Aorta (tissue), 5 donors: ENCODE results near the gene FAM187B. TPM values are rescaled to one million over a fixed set of nuclear protein-coding genes. Genes with fewer than 3 reads are reported as not detected.
"Not testable (repeated sequence)": the region's sequence is repeated elsewhere in the genome, so short reads cannot be mapped to it uniquely, and the experiment has no call there.

Experiments
- ATAC-seq: fragments of 200-7000 bp; cut with Tn5 transposase; one replicate; pipeline ENCODE4 v1.9.1; 2022; ENCODE audit warnings: moderate library complexity; ENCODE audit not compliant: low FRiP score
- DNase-seq, 2 donors: peaks; one replicate each; pipeline ENCODE4 v3.0.0-alpha.2; 2020
- H3K27ac ChIP-seq, 2 donors: one replicate each; pipeline ENCODE4 v1.5.1; 2013; ENCODE audit warnings: low read length in 2 of 2, mild to moderate bottlenecking in 2 of 2, moderate library complexity in 2 of 2, control low read depth in 1 of 2, inconsistent platforms in 1 of 2, low read depth in 1 of 2
- H3K27me3 ChIP-seq, 2 donors: one replicate each; pipeline ENCODE4 v1.6.1; 2013; ENCODE audit warnings: control low read depth in 1 of 2, low read length in 1 of 2, mild to moderate bottlenecking in 1 of 2, moderate library complexity in 1 of 2; ENCODE audit not compliant: insufficient read depth in 2 of 2, control insufficient read depth in 1 of 2
- H3K36me3 ChIP-seq, 2 donors: one replicate each; pipeline ENCODE4 v1.6.1; 2013; ENCODE audit warnings: control low read depth in 1 of 2, low read length in 1 of 2, mild to moderate bottlenecking in 1 of 2; ENCODE audit not compliant: insufficient read depth in 2 of 2, control insufficient read depth in 1 of 2
- H3K4me1 ChIP-seq, 2 donors: one replicate each; pipeline ENCODE4 v1.6.1; 2013; ENCODE audit warnings: low read length in 2 of 2, control low read depth in 1 of 2, mild to moderate bottlenecking in 1 of 2, moderate library complexity in 1 of 2; ENCODE audit not compliant: insufficient read depth in 2 of 2, control insufficient read depth in 1 of 2
- H3K4me3 ChIP-seq, 2 donors: one replicate each; pipeline ENCODE4 v1.5.1; 2013; ENCODE audit warnings: low read length in 2 of 2, control low read depth in 1 of 2, mild to moderate bottlenecking in 1 of 2
- H3K9me3 ChIP-seq: one replicate; pipeline ENCODE4 v1.6.1; 2013; ENCODE audit warnings: mild to moderate bottlenecking, low read length; ENCODE audit not compliant: control insufficient read depth
- WGBS, 2 donors: extraction: QIAGEN DNeasy Blood & Tissue Kit; methylation state at CpG; one replicate each; pipeline ENCODE4 v1.1.7; 2013; 5-methylcytosine and 5-hydroxymethylcytosine counted together
- intact Hi-C, 2 donors: fragments of 100-400 bp; cut with DNase I; formaldehyde crosslinking; loops; one replicate each; pipeline versions ENCODE4 v1.14.2 to v1.15.0; 2022
- polyA plus RNA-seq, 2 donors: library from polyadenylated mRNA; stranded (reverse); fragments of 200-250 nt; gene quantifications; one replicate each; pipeline ENCODE4 v1.2.3, GENCODE V29; 2013
- total RNA-seq, 2 donors: library from RNA; stranded (reverse); fragmentation: NEBNext Ultra II Directional; extraction: Animal tissue kit (Norgen Biotek cat#: 25700); gene quantifications; one replicate each; pipeline ENCODE4 v1.2.1, GENCODE V29; 2021
- donor health status: healthy with polysubstance abuse.
- donor health status: Bipolar disorder and iron deficiency.
- donor health status: DM: no; HTN: no; CAD: no.
- donor health status: DM: no; HTN: no; CAD: no.
- donor health status: DM: yes; HTN: yes; CAD: no.

Gene FAM187B
- total and polyA plus RNA-seq, 4 donors, result not detected

- H3K27me3 ChIP-seq, result peaks cover 0 to 2% of the 10 kb centered on the region in 2 donors
- intact Hi-C loops, result no loop called here
- H3K4me3 ChIP-seq, result peak overlapping the region; percentile 0 to 51
- no peaks in the 10 kb centered on the region for H3K36me3 ChIP-seq
- H3K27ac ChIP-seq, result no peak overlapping the region
- ATAC-seq (peak; percentile 42), DNase-seq (peak in 1 of 2 donors; percentile 80)
- H3K4me1 ChIP-seq, result no peaks in the 10 kb centered on the region
- 2% methylated on average over 39 to 42 of the region's 42 CpGs for WGBS, 2 donors
- H3K9me3 ChIP-seq, result no peaks in the 10 kb centered on the region
Observed at GRCh38 chr19:35247526-35248309, 19.2 kb upstream of the FAM187B start.

GRCh38 chr19:35246466-35247092, 18.0 kb upstream of the FAM187B start:
- ATAC-seq, result no peak
- H3K9me3 ChIP-seq, result peaks cover 1% of the 10 kb centered on the region
- H3K27me3 ChIP-seq, result peaks cover 0 to 2% of the 10 kb centered on the region in 2 donors
- H3K36me3 ChIP-seq, result no peaks in the 10 kb centered on the region
- intact Hi-C loops, result no loop called here
- H3K4me3 ChIP-seq, result no peak overlapping the region
- H3K27ac ChIP-seq, result no peak overlapping the region
- H3K4me1 ChIP-seq, result no peaks in the 10 kb centered on the region
- 55 to 56% methylated on average over 4 of the region's 4 CpGs for WGBS, 2 donors
- DNase-seq, result no peak

- no peak for ATAC-seq
- no peaks in the 10 kb centered on the region for H3K36me3 ChIP-seq
- DNase-seq, result no peak
- H3K27me3 ChIP-seq, result no peaks in the 10 kb centered on the region
- no peak overlapping the region for H3K27ac ChIP-seq
- no peak overlapping the region for H3K4me3 ChIP-seq
- intact Hi-C loops, result no loop called here
- 92 to 95% methylated on average over 1 of the region's 1 CpG for WGBS, 2 donors
- H3K4me1 ChIP-seq, result no peaks in the 10 kb centered on the region
- H3K9me3 ChIP-seq, result peaks cover 4% of the 10 kb centered on the region
Observed at GRCh38 chr19:35241417-35241816, 12.9 kb upstream of the FAM187B start.

- H3K4me1 ChIP-seq, result no peaks in the 10 kb centered on the region
- ATAC-seq, result no peak
- WGBS, 2 donors, result 91 to 97% methylated on average over 1 of the region's 1 CpG
Observed at GRCh38 chr19:35240327-35240726, 11.8 kb upstream of the FAM187B start.

GRCh38 chr19:35239597-35239996, 11.1 kb upstream of the FAM187B start:
- H3K27ac ChIP-seq, H3K4me1 ChIP-seq, H3K36me3 ChIP-seq, DNase-seq, H3K4me3 ChIP-seq, ATAC-seq, H3K27me3 ChIP-seq, intact Hi-C loops, H3K9me3 ChIP-seq: not testable (repeated sequence)
- 79 to 94% methylated on average over 1 of the region's 1 CpG for WGBS, 2 donors

More at GRCh38 chr19:35240327-35240726, 11.8 kb upstream of the FAM187B start:
- no peaks in the 10 kb centered on the region for H3K27me3 ChIP-seq
- H3K9me3 ChIP-seq, result peaks cover 4% of the 10 kb centered on the region
- H3K27ac ChIP-seq, result no peak overlapping the region
- no peak for DNase-seq
- H3K36me3 ChIP-seq, result no peaks in the 10 kb centered on the region
- intact Hi-C loops, result no loop called here
- no peak overlapping the region for H3K4me3 ChIP-seq

- intact Hi-C loops, result no loop called here
- no peak for DNase-seq
- WGBS, 2 donors, result 77 to 79% methylated on average over 6 of the region's 6 CpGs
- Histone ChIP-seq H3K27ac (no peak overlapping the region), H3K4me1 (no peaks in the 10 kb centered on the region), H3K27me3 (peaks cover 0 to 2% of the 10 kb centered on the region in 2 donors), H3K36me3 (no peaks in the 10 kb centered on the region), H3K4me3 (no peak overlapping the region), H3K9me3 (peaks cover 3% of the 10 kb centered on the region)
- no peak for ATAC-seq
Observed at GRCh38 chr19:35236638-35237400, 8.3 kb upstream of the FAM187B start.

GRCh38 chr19:35232912-35233311, 4.4 kb upstream of the FAM187B start:
- WGBS, 2 donors, result 64 to 65% methylated on average over 5 of the region's 5 CpGs
- ATAC-seq (no peak), DNase-seq (peak in 1 of 2 donors; percentile 23)
- Histone ChIP-seq H3K9me3 (no peaks in the 10 kb centered on the region), H3K4me3 (no peak overlapping the region), H3K27ac (no peak overlapping the region), H3K36me3 (no peaks in the 10 kb centered on the region), H3K27me3 (peaks cover 0 to 2% of the 10 kb centered on the region in 2 donors), H3K4me1 (no peaks in the 10 kb centered on the region)
- intact Hi-C loops, result no loop called here

GRCh38 chr19:35231956-35232645, 3.6 kb upstream of the FAM187B start:
- peak in 1 of 2 donors; percentile 47 for DNase-seq
- intact Hi-C loops, result no loop called here
- 88 to 91% methylated on average over 14 of the region's 14 CpGs for WGBS, 2 donors
- peaks cover 0 to 2% of the 10 kb centered on the region in 2 donors for H3K27me3 ChIP-seq
- no peaks in the 10 kb centered on the region for H3K4me1 ChIP-seq
- no peak overlapping the region for H3K4me3 ChIP-seq
- no peak for ATAC-seq
- no peak overlapping the region for H3K27ac ChIP-seq
- H3K36me3 ChIP-seq, result no peaks in the 10 kb centered on the region
- no peaks in the 10 kb centered on the region for H3K9me3 ChIP-seq
